GM21381 (cell line): ENCODE data around the gene B4GALT5.
"Not testable (repeated sequence)": the region's sequence is repeated elsewhere in the genome, so short reads cannot be mapped to it uniquely, and the experiment has no call there.

ENCODE experiments used
- ATAC-seq: cut with Tn5 transposase; IDR thresholded peaks from one replicate; pipeline ENCODE4 v1.9.1; 2021; ENCODE audit warnings: mild to moderate bottlenecking, moderate library complexity; ENCODE audit not compliant: unreplicated experiment

B4GALT5 gene

DNA sequence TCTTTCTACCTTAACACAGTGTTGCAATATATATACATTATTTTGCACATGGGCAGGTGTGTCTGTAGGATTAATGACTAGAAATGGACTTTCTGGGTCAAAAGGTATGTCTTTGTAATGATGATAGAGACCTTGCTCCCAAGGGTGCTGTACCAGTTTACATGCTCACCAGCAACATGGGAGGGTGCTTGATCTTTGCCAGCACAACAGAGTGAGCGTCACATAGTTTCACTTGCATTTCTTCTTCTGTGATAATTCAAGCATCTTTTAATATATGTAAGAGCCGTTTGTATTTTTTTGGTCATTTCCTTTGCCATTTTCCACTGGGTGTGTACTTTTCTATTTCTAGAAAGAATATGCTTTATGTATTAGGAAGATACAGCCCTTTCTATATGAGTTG lies 23.6 kb upstream of the B4GALT5 start:
- no peak for ATAC-seq

- no peak for ATAC-seq
Measured at GRCh38 chr20:49729780-49730179, 16.1 kb upstream of the B4GALT5 start.

- ATAC-seq = no peak
Measured at GRCh38 chr20:49727894-49728885, 14.5 kb upstream of the B4GALT5 start.

DNA sequence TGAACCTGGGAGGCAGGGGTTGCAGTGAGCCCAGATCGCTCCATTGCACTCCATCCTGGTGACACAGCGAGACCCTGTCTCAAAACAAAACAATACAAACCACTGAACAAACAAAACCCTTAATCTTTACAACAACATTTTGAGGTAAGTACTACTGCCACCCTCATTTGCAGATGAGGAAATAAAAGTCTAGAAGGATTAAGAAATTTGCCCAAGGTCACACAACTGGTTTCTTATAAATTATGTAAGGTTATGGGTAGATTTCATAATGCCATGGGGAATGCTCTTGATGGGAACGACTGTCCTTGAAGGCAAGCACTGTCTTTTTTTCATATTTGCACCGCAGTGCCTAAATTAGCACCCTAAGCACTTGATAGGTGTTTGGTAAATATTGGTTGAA lies 13.8 kb upstream of the B4GALT5 start:
- no peak for ATAC-seq

- no peak for ATAC-seq
Measured at GRCh38 chr20:49725694-49726093, 12.0 kb upstream of the B4GALT5 start.

GRCh38 chr20:49725224-49725606 lies 11.5 kb upstream of the B4GALT5 start:
- ATAC-seq = not testable (repeated sequence)

- no peak for ATAC-seq
Measured at GRCh38 chr20:49724408-49725223, 10.9 kb upstream of the B4GALT5 start.

DNA sequence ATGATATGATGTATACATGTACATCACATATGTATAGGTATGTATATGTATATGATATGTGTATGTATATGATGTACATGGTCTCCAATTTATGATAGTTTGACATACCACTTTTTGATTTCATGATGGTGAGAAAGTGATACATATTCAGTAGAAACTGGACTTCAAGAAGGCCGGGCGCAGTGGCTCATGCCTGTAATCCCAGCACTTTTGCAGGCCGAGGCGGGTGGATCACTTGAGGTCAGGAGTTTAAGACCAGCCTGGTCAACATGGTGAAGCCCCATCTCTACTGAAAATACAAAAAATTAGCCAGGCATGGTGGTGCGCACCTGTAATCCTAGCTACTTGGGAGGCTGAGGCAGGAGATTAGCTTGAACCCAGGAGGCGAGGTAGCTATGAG lies 10.1 kb upstream of the B4GALT5 start:
- ATAC-seq = not testable (repeated sequence)

GRCh38 chr20:49721326-49721725 lies 7.6 kb upstream of the B4GALT5 start:
- ATAC-seq = not testable (repeated sequence)

DNA sequence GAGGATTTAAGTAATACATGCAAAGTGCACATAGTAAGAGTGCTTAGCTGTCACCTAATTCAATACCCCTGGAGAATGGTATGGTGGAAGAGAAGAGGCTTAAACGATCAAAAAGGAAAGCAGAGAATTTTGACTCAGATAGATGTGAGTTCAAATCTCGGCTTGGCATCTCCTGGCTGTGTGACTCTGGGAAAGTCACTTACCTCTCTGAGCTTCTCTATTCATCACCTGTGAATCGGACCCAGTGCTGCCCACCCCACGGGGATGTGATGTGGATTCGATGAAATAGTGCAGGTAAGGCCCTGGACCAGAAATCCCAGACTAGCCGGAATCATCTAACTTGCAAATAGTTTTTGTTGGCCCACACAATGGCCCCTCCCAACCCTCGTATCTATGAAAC lies 1.8 kb upstream of the B4GALT5 start:
- no peak for ATAC-seq

DNA sequence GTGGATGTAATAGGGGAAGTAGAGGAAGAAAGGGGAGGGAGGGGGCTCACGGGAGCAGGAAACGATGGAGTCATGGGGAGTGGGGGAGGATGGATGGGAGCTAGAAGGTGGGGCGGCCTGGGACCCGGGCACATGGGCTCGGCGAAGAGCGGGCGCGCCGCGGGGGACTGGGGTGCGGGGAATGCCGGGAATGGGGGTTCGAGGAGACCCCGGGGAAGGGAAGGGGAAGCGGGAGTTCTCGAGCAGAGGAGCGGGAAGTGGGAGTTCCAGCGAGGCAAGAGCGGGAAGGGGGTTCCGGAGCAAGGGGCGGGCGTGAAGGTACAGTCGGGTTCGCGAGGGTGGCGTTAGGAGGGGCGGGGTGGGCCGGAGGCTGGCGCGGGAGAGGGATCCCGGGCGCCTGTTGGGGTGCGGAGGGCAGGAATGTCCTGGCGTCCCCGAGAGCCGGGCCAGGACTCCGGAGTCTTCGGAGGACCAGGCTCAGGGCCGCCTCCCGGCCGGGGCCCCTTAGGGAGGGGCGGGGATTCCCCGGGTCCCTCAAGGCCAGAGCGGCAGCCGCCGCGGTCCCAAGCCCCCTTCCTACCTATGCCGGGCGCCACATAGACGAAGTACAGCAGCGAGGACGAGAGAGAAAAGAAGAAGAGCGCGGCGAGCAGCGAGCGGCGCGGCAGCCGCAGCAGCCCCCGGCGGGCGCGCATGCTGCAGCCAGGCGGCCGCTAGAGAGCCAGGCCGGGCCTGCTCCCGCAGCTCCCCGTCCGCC lies 504 bp downstream of the B4GALT5 start:
- peak; percentile 42 for ATAC-seq

DNA sequence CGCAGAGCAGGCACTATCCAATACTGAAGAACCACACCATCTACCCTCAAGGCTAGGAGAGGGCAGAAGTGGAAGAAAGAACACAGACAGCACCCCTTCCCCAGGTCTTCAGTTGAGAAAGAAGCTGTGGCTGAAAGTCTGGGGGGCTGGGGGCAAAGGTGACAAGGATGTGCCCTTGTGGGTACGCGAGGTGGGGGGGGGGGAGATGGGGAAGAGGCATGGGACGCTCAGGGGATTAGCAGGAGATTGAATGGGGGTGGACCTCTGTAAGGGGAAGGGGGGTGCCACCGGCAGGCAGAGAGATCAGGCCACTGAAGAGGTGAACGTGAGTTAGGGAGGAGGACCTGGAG lies 1.1 kb downstream of the B4GALT5 start:
- no peak for ATAC-seq

- no peak for ATAC-seq
Measured at GRCh38 chr20:49712118-49712517, 1.6 kb downstream of the B4GALT5 start.

DNA sequence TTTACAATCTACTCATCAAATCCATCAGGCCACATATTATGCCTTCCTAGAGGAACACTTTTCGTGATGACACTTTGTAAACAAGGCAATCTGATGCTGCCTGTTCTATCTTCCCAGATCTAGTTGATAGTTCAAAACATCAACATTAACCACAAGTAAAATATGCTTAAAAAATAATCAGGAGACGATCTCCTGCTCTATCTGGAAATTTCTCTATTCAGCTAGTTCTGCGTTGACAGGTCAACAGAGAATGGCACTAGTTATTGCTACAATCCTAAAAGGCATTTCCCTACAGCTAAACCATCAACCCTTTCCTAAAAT lies 2.1 kb downstream of the B4GALT5 start:
- ATAC-seq = no peak

GRCh38 chr20:49710971-49711666 lies 2.6 kb downstream of the B4GALT5 start:
- no peak for ATAC-seq

DNA sequence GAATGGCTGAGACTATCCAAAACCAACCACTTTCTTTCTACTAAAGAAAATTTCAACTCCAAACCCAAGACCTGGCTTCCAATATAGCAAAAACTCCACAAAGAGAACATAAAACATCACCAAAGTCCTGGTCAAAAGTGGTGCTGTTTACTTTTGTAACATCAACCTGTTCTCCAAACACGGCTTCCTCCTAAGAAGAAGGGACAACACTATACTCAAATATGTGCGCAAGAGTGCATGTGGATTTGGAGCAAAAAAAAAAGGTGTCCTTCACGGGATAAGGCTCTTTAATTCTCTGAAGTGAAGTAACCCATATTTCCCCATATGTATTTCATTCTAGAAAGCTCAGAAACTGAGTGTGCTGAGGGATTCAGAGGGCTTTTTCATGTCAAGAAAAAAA lies 6.6 kb downstream of the B4GALT5 start:
- ATAC-seq = no peak

GRCh38 chr20:49706630-49707091 lies 7.0 kb downstream of the B4GALT5 start:
- no peak for ATAC-seq

- ATAC-seq = not testable (repeated sequence)
Measured at GRCh38 chr20:49705893-49706292, 7.8 kb downstream of the B4GALT5 start.

DNA sequence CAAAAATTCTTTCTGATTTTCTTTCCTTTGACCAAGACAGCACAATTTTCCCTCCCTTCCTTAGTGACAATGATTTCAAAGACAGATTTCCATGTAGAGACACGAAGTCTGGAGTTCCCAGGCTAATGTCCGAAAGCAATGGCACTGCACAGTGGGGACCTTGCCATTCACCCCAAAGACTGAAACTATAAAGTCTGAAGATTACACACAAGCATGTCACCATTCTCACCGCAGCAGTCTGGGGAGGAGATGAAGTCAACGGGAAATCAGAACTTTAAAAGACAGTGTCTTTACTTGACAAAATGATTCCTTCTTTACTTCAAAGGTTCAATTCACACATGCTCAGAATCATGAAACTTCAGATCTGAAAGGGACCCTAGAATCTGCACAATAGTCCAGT lies 8.3 kb downstream of the B4GALT5 start:
- ATAC-seq = no peak

DNA sequence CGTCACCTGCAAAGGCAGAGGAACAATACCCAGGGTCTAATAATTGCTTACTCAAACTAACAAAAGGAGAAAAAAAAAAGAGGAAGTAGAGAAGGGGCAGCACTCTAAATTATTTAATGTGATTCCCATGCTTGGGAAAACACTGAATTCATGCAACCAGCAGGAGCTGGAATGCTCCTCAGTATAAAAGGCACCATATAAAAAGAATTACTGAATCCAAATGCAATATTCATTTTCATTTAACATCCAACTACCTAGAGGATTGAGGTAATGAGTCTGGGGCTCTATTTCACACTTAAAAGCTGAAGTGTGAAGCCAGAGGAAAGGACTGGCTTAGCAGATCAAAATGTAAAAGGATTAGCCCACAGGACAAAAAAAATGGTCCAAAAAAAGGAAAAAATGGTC lies 8.7 kb downstream of the B4GALT5 start:
- ATAC-seq = no peak

DNA sequence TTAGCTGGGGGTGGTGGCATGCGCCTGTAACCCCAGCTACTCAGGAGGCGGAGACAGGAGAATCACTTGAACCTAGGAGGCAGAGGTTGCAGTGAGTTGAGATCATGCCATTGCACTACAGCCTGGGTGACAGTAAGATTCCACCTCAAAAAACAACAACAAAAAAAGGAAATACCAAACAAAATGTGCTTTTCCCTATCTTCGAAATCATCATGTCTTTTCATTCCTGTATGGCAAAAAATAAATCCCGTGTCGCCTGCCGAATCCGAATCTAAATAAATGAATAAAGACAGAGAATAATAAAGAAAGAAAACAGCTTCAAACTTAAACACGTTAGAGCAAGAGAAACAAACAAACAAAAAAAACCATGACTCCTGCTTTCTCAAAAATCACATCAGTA lies 11.8 kb downstream of the B4GALT5 start:
- ATAC-seq = no peak
